Activated gamma-delta T cell treated with Interleukin-2 at 50 U/mL for 16 hours (primary cell): ENCODE results near the gene HSPA6.
"Not testable (repeated sequence)": the region's sequence is repeated elsewhere in the genome, so short reads cannot be mapped to it uniquely, and the experiment has no call there.

Experiments used
- DNase-seq: peaks from one replicate; pipeline ENCODE4 v3.0.0-alpha.2; 2020

Gene HSPA6

GRCh38 chr1:161505686-161506085, 18.7 kb upstream of the HSPA6 start:
- DNase-seq, result no peak

- DNase-seq, result no peak
These were observed 17.8 kb upstream of the HSPA6 start for GRCh38 chr1:161506336-161507223.

GRCh38 chr1:161510477-161510876, 13.9 kb upstream of the HSPA6 start:
- DNase-seq, result no peak

- no peak for DNase-seq
These were observed 13.2 kb upstream of the HSPA6 start for GRCh38 chr1:161511018-161511755.

GRCh38 chr1:161511756-161512060, 12.6 kb upstream of the HSPA6 start:
- DNase-seq, result no peak

GRCh38 chr1:161512636-161513447, 11.5 kb upstream of the HSPA6 start:
- not testable (repeated sequence) for DNase-seq

GRCh38 chr1:161513448-161513780, 10.9 kb upstream of the HSPA6 start:
- DNase-seq, result not testable (repeated sequence)

- DNase-seq, result not testable (repeated sequence)
These were observed 10.4 kb upstream of the HSPA6 start for GRCh38 chr1:161513953-161514352.

GRCh38 chr1:161523041-161523816, 1.1 kb upstream of the HSPA6 start:
- not testable (repeated sequence) for DNase-seq

GRCh38 chr1:161524742-161525291, 477 bp downstream of the HSPA6 start:
- not testable (repeated sequence) for DNase-seq

- not testable (repeated sequence) for DNase-seq
These were observed 981 bp downstream of the HSPA6 start for GRCh38 chr1:161525321-161525720.

- DNase-seq, result not testable (repeated sequence)
These were observed 1.6 kb downstream of the HSPA6 start for GRCh38 chr1:161525918-161526317.

GRCh38 chr1:161528550-161528949, 4.2 kb downstream of the HSPA6 start:
- not testable (repeated sequence) for DNase-seq

- DNase-seq, result not testable (repeated sequence)
These were observed 5.2 kb downstream of the HSPA6 start for GRCh38 chr1:161529463-161530104.

GRCh38 chr1:161530158-161530557, 5.8 kb downstream of the HSPA6 start:
- peak; percentile 46 for DNase-seq

GRCh38 chr1:161530671-161531641, 6.6 kb downstream of the HSPA6 start:
- DNase-seq, result peak; percentile 84

GRCh38 chr1:161531986-161532643, 7.8 kb downstream of the HSPA6 start:
- no peak for DNase-seq

GRCh38 chr1:161532644-161533567, 8.6 kb downstream of the HSPA6 start:
- not testable (repeated sequence) for DNase-seq
